Cerebellar nuclear complex (tissue), 1 donor: Measurements from ENCODE around the gene FAM181B.

ENCODE experiments used
- DNase-seq, 2 experiments: peaks; one replicate each; lab custom pipeline; 2025; lab: John Stamatoyannopoulos, UW

Gene FAM181B

DNA sequence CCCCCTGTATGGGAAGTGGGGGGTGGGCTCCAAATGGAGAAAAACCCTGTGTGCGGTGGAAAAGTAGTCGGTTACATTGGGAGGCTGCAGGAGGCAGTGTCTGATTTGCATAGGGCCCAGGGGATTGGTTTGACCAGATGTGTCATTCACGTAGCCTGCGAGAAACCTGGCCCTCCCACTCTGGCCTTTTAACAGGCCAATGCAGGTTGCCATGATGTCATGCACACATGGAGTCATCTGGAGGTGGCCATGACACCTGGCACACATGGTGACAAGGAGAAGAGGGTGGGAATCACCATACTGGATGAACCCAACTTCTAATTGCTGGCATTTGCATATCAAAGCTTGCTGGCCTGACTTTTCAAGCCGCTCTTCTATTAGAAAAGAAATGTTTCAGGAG lies 50.6 kb downstream of the FAM181B start:
- no peak for DNase-seq

DNA sequence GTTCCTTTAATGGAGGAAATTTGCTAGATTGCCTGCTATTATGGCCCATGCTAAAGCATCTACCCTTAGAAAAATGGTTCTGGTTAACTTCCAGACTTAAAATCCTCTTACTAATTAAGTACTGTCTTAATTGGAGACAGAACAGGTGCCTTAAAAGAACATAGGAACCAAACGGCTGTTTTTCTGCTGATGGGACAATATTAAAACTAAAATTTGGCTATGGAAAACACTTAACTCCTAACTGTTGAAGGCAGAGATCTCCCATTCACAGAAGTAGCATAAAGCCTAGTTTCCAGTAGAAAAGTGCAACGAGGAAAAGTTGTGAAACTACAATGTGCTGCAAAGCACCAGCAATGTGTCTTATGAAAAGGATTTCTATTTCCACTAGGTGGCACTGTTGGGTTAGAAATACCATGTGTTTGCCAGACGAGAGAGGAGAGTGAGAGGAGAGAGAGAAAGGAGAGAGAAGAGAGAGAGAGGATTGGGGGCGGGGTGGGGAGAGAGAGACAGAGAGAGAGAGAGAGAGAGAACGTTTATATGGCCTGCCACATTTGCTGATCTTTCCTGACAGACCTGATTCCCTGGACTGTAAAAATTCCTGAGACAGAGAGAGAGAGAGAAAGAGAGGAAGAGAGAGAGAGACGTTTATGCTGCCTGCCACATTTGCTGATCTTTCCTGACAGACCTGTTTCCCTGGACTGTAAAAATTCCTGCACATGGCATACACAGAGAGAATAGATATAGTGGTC lies 51.5 kb downstream of the FAM181B start:
- DNase-seq, result no peak

- no peak for DNase-seq
Measured at GRCh38 chr11:82680252-82680651, 53.4 kb downstream of the FAM181B start.
